PC-9 (cell line): Measurements from ENCODE around the gene TOMM70. TPM values are rescaled to one million over a fixed set of nuclear protein-coding genes. Genes with fewer than 3 reads are reported as not detected.
"Not testable (repeated sequence)": the region's sequence is repeated elsewhere in the genome, so short reads cannot be mapped to it uniquely, and the experiment has no call there.

Source experiments
- BruUV-seq: library from RNA; stranded (reverse); fragments of 400-500 nt; replicated peaks from 2 replicates; lab custom pipeline; 2021; lab: Mats Ljungman, UMichigan
- CTCF ChIA-PET: fragments of 300-600 bp; sonication (Branson Sonifier 250); formaldehyde crosslinking; loops from one replicate; lab custom pipeline; 2022; ENCODE audit warnings: antibody characterized with exemption; lab: Charles Lee
- POLR2A ChIA-PET: fragments of 300-600 bp; sonication (Branson Sonifier 250); formaldehyde crosslinking; loops from one replicate; lab custom pipeline; 2022; ENCODE audit warnings: antibody characterized with exemption; ENCODE audit not compliant: unreplicated experiment; lab: Charles Lee
- DNase-seq, 2 experiments: peaks; one replicate each; pipeline versions ENCODE4 v3.0.0 to v3.0.0-alpha.2; 2015 to 2022; ENCODE audit warnings: mixed read lengths in 1 of 2
- H2AFZ ChIP-seq: fragments of 200-600 bp; sonication (generic); 2 replicates; pipeline ENCODE4 v1.8.1; 2017; ENCODE audit warnings: antibody characterized with exemption
- H3F3A ChIP-seq: fragments of 200-600 bp; sonication (generic); 2 replicates; pipeline ENCODE4 v1.8.1; 2017; ENCODE audit warnings: antibody characterized with exemption, mild to moderate bottlenecking, low read depth; ENCODE audit not compliant: insufficient read depth
- H3K27ac ChIP-seq: fragments of 200-600 bp; sonication (generic); 2 replicates; pipeline ENCODE4 v1.6.1; 2016; ENCODE audit warnings: mixed run types
- H3K27me3 ChIP-seq: fragments of 200-600 bp; sonication (generic); 2 replicates; pipeline ENCODE4 v1.6.1; 2016; ENCODE audit warnings: low read depth, mixed run types; ENCODE audit not compliant: insufficient read depth
- H3K36me3 ChIP-seq: fragments of 200-600 bp; sonication (generic); 2 replicates; pipeline ENCODE4 v1.6.1; 2016; ENCODE audit warnings: low read depth, mixed run types
- H3K4me1 ChIP-seq: fragments of 200-600 bp; sonication (generic); replicated peaks from 2 replicates; pipeline ENCODE4 v1.6.1; 2016; ENCODE audit warnings: mixed run types; ENCODE audit not compliant: insufficient read depth
- H3K4me2 ChIP-seq: fragments of 200-600 bp; sonication (generic); 2 replicates; pipeline ENCODE4 v1.6.1; 2017; ENCODE audit warnings: mixed run types
- H3K4me3 ChIP-seq: fragments of 200-600 bp; sonication (generic); 2 replicates; pipeline ENCODE4 v1.6.1; 2016; ENCODE audit warnings: mixed run types
- H3K79me2 ChIP-seq: fragments of 200-600 bp; sonication (generic); 2 replicates; pipeline ENCODE4 v1.6.1; 2017; ENCODE audit warnings: low read depth, mixed run types
- H3K9me2 ChIP-seq: fragments of 200-600 bp; sonication (generic); 2 replicates; pipeline ENCODE4 v1.8.1; 2017; ENCODE audit warnings: mild to moderate bottlenecking; ENCODE audit not compliant: insufficient read depth
- H3K9me3 ChIP-seq: fragments of 200-600 bp; sonication (generic); 2 replicates; pipeline ENCODE4 v1.8.1; 2016; ENCODE audit warnings: low read depth; ENCODE audit not compliant: insufficient read depth
- H4K20me1 ChIP-seq: fragments of 200-600 bp; sonication (generic); 2 replicates; pipeline ENCODE4 v1.8.1; 2017; ENCODE audit not compliant: insufficient read depth
- EZH2 ChIP-seq: fragments of 200-600 bp; sonication (generic); IDR thresholded peaks from 2 replicates; pipeline ENCODE4 v1.8.0; 2017; ENCODE audit warnings: antibody characterized with exemption, low read depth
- intact Hi-C: fragments of 100-400 bp; cut with micrococcal nuclease; formaldehyde crosslinking; loops from one replicate; pipeline ENCODE4 v1.10.0; 2022; ENCODE audit not compliant: unreplicated experiment
- total RNA-seq: library from RNA; stranded (reverse); gene quantifications from 2 replicates; pipeline ENCODE4 v1.2.3, GENCODE V29; 2021
- TF ChIP-seq, protein P1 (sequence below): fragments of 200-600 bp; sonication (generic); conservative IDR thresholded peaks from 2 replicates; pipeline ENCODE4 v1.6.1; 2017; ENCODE audit warnings: mixed run types, antibody characterized with exemption, mild to moderate bottlenecking, moderate library complexity

The TOMM70 gene
- total RNA-seq, 1 experiment from 2014 or later, result 65.2 TPM

DNA sequence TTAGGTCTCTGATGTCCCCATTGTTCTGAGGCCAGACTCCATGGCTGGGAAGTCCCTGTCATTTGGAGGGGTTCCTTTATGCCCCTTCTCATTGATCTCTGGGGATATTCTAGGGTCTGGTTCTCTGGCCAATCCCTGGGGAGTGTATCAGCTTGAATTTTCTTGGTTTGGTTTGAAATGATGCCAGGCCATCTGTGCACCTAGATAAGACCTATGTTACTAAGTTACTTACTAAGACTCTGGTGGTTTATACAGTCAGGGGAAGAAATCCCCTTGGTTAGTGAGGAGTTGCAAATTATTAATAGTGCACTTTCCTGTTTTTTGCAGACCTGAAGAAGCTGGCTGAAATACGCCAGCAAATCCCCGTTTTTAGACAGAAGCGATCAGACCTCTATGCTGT, 46.0 kb downstream of the TOMM70 start:
- H3K9me3 ChIP-seq, result no peaks in the 10 kb centered on the region
- no peaks in the 10 kb centered on the region for H3K4me1 ChIP-seq
- no peak overlapping the region for H2AFZ ChIP-seq
- no peaks in the 10 kb centered on the region for H3K9me2 ChIP-seq
- DNase-seq, result no peak
- no peaks in the 10 kb centered on the region for H4K20me1 ChIP-seq
- intact Hi-C loops, result no loop called here
- no peaks in the 10 kb centered on the region for H3K27me3 ChIP-seq
- H3K4me3 ChIP-seq, result no peak overlapping the region
- TF ChIP-seq, protein P1, sequence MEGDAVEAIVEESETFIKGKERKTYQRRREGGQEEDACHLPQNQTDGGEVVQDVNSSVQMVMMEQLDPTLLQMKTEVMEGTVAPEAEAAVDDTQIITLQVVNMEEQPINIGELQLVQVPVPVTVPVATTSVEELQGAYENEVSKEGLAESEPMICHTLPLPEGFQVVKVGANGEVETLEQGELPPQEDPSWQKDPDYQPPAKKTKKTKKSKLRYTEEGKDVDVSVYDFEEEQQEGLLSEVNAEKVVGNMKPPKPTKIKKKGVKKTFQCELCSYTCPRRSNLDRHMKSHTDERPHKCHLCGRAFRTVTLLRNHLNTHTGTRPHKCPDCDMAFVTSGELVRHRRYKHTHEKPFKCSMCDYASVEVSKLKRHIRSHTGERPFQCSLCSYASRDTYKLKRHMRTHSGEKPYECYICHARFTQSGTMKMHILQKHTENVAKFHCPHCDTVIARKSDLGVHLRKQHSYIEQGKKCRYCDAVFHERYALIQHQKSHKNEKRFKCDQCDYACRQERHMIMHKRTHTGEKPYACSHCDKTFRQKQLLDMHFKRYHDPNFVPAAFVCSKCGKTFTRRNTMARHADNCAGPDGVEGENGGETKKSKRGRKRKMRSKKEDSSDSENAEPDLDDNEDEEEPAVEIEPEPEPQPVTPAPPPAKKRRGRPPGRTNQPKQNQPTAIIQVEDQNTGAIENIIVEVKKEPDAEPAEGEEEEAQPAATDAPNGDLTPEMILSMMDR, result no peak
- no peak for TF ChIP-seq EZH2
- POLR2A ChIA-PET, result no interaction called here
- peaks cover 13% of the 10 kb centered on the region for H3F3A ChIP-seq
- no peak overlapping the region for H3K4me2 ChIP-seq
- no TSS peak for BruUV-seq
- H3K27ac ChIP-seq, result no peak overlapping the region
- no peaks in the 10 kb centered on the region for H3K79me2 ChIP-seq
- CTCF ChIA-PET, result no interaction called here
- peaks cover 66% of the 10 kb centered on the region for H3K36me3 ChIP-seq

DNA sequence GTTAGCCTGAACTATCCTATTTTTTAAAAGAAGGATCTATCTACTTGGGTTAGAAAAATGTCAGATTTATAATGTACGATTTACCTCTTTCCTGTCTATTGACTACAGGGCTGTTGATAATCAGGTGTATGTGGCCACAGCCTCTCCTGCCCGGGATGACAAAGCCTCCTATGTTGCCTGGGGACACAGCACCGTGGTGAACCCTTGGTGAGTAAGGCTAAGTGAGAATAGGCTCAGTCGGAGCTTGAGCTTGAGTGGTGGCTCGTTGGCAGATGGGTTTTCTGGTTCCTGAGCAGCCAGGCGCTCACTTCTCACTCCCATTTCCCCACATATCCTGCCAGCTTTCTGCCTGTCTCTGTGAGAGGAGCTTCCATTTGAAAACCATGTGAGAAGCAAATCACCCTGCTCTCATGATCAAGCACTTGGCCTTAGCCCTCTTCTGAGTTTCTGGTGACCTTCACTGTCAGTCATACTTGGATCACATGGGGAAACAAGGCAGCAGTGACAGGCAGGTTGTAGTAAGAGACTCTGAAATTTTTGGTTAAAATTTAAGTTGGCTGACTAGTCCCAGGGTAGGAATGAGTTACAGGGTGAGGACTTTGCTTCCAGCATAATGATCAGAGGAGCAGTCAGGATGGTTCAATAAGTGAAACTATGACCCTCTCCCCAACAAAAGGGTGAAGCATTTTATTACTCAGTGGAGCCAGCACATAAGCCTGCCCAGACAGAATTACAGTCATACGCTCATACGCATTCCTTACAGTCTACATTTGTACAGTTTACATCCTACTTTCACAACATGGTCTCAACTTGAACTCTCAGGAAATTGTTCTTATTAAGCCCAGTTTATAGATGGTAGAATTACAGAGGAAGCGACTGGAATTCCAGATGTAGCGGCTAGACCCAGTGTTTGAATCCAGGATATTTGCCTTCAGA, 48.3 kb downstream of the TOMM70 start:
- no TSS peak for BruUV-seq
- ChIA-PET CTCF (no interaction called here), POLR2A (no interaction called here)
- Histone ChIP-seq H3K4me2 (no peak overlapping the region), H3K9me3 (no peaks in the 10 kb centered on the region), H3K36me3 (peaks cover 71% of the 10 kb centered on the region), H3K79me2 (no peaks in the 10 kb centered on the region), H3K27ac (no peak overlapping the region), H2AFZ (no peak overlapping the region), H3K9me2 (no peaks in the 10 kb centered on the region), H3K27me3 (no peaks in the 10 kb centered on the region), H4K20me1 (no peaks in the 10 kb centered on the region), H3K4me3 (no peak overlapping the region), H3K4me1 (no peaks in the 10 kb centered on the region), H3F3A (peaks cover 4% of the 10 kb centered on the region)
- intact Hi-C loops, result no loop called here
- TF ChIP-seq, protein P1, result no peak
- no peak for TF ChIP-seq EZH2
- no peak for DNase-seq

DNA sequence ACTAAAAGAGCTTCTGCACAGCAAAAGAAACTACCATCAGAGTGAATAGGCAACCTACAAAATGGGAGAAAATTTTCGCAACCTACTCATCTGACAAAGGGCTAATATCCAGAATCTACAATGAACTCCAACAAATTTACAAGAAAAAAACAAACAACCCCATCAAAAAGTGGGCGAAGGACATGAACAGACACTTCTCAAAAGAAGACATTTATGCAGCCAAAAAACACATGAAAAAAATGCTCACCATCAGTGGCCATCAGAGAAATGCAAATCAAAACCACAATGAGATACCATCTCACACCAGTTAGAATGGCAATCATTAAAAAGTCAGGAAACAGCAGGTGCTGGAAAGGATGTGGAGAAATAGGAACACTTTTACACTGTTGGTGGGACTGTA, 49.1 kb downstream of the TOMM70 start:
- H3K9me3 ChIP-seq, DNase-seq, H3K79me2 ChIP-seq, H2AFZ ChIP-seq, H3K4me2 ChIP-seq, intact Hi-C loops, H3K4me3 ChIP-seq, H3K27ac ChIP-seq, CTCF ChIA-PET, H3K27me3 ChIP-seq, POLR2A ChIA-PET, H3K4me1 ChIP-seq, BruUV-seq, H4K20me1 ChIP-seq, H3F3A ChIP-seq, H3K9me2 ChIP-seq: not testable (repeated sequence)
- peaks cover 74% of the 10 kb centered on the region for H3K36me3 ChIP-seq
